Stimulated activated CD4-positive, alpha-beta T cell treated with anti-CD3 and anti-CD28 coated beads, Interleukin-2, amount 100 ng/mL, for 24 hours (primary cell): ENCODE data around the gene KAT6B.
A peak's percentile ranks its signal among the peaks of the same experiment; 100 is the strongest.

ENCODE experiments used
- DNase-seq, 2 donors: peaks; one replicate each; pipeline ENCODE4 v3.0.0-alpha.2; 2020

Gene KAT6B

GRCh38 chr10:75021379-75022249 lies 195.2 kb downstream of the KAT6B start:
- DNase-seq = no peak

GRCh38 chr10:75023074-75023473 lies 196.7 kb downstream of the KAT6B start:
- DNase-seq = no peak

GRCh38 chr10:75024971-75025523 lies 198.6 kb downstream of the KAT6B start:
- DNase-seq = no peak

DNA sequence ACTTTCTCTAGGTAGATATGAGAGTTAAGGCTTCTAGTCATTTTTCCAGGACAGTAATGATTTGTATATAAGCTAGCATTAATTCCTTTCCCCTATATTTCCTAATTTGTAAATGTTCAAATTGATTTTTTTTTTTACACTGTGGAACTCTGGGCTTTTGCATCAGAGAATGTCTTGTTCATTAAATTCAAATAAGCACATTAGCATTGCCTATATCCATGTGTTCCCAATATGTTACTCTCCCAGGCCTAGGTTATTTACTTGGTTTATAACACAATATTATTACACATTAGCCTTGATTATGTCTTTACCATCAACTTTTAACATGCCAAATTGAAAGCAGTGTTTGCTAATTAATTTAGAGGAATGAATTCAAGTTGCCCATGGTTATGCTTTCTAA lies 201.6 kb downstream of the KAT6B start:
- DNase-seq = no peak

DNA sequence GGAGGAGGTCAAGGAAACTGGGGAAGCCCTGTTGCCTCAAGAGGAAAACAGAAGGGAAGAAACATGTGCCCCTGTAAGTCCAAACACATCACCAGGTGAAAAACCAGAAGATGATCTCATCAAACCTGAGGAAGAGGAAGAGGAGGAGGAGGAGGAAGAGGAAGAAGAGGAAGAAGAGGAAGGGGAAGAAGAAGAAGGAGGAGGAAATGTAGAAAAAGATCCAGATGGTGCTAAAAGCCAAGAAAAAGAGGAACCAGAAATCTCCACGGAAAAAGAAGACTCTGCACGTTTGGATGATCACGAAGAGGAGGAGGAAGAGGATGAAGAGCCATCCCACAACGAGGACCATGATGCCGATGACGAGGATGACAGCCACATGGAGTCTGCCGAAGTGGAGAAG lies 202.3 kb downstream of the KAT6B start:
- no peak for DNase-seq

GRCh38 chr10:75029420-75029819 lies 203.0 kb downstream of the KAT6B start:
- DNase-seq = no peak

GRCh38 chr10:75029857-75030256 lies 203.5 kb downstream of the KAT6B start:
- DNase-seq = no peak

DNA sequence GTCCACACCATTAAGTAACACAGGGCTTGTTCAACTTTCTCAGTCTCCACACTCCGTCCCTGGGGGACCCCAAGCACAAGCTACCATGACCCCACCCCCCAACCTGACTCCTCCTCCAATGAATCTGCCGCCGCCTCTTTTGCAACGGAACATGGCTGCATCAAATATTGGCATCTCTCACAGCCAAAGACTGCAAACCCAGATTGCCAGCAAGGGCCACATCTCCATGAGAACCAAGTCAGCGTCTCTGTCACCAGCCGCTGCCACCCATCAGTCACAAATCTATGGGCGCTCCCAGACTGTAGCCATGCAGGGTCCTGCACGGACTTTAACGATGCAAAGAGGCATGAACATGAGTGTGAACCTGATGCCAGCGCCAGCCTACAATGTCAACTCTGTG lies 204.0 kb downstream of the KAT6B start:
- no peak for DNase-seq

- no peak for DNase-seq
Measured at GRCh38 chr10:75032119-75032518, 205.7 kb downstream of the KAT6B start.

DNA sequence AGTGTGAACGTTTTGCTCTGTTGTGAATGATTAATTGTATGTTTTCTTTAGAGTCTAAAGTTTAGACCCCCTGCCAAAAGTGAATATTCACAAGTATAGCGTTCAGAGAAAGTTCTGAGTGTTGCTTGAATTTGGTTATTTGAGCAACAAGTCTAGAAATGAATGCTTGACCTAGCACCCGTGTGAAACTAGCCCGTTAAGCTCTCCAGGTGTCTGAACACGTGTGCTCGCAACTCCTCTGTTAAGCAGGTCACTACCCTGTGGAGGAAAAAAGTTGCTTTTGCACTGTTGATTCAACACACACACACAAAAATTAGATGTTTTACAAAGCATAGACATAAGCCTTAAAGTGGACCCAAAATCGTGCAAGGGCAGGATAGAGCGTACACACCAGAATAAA lies 206.4 kb downstream of the KAT6B start:
- DNase-seq = no peak

DNA sequence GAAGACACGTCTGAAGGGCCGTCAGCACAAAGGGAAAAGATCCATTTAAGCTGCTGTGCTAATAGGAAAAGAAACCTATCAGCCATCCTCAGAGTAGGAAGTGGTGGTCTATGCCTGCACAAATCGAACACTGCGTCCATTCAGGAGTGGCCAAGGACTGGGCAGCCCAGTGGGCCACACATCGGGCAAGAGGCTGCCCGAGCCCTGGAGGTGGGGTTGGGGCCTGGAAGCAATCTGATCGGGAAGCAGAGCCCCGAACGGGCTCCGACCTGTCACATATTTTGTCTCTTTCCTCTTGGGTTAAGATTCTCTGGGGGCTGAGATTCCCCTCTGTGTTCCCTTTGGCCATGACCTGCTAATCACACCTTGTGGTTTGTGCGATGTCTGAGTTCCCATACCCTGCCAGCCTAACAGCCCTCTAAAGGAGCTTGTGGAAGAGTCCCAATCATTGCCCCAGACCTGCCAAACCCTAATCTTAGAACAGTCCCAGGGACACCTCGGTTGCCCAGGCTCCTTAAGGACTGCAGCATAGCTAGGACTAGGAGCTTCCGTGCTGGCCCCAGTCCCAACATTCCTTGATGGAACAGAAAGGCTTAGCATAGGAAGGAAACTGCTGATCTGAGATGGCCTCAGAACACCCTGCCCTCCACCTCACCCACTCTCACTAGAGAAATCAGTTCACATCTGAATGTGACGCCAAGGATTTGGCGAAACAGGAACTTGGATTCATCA lies 207.2 kb downstream of the KAT6B start:
- no peak for DNase-seq

- peak; percentile 55 to 61 for DNase-seq
Measured at GRCh38 chr10:75034131-75034512, 207.7 kb downstream of the KAT6B start.

GRCh38 chr10:75034714-75035258 lies 208.4 kb downstream of the KAT6B start:
- DNase-seq = no peak

DNA sequence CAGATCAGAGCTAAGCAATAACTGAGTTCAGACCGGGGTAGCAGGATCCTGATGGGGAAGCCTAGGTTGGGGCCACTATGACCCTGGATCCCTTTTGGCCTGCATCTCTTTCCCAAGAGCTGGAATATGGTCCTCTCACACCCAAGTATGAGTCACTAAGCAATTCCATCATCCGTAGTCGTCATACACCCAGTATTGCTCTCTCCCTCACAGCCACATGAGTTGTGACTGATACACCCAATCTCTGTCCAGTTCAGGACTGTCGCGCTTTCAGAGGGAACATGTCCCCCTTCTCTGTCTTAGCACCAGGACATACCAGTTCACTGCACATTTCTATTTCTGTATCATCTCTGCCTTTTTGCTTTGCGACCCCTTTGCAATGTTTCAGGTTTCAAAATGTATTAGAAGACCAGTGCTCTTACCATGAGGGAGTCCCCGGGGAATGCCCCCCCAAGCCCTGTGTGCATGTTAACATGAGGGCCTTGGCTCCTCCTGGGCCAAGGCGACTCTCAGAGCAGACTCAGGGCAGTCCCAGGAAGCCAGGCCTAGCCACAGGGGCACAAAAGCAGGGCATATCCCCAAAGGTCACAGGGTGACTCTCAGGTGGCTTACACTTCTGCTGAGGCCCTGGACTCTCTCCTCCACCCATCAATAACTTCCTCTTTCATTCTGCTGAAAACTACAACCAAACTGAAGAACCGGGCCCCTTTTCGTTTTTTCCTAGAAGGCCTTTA lies 209.7 kb downstream of the KAT6B start:
- DNase-seq = peak in 1 of 2 donors; percentile 28

DNA sequence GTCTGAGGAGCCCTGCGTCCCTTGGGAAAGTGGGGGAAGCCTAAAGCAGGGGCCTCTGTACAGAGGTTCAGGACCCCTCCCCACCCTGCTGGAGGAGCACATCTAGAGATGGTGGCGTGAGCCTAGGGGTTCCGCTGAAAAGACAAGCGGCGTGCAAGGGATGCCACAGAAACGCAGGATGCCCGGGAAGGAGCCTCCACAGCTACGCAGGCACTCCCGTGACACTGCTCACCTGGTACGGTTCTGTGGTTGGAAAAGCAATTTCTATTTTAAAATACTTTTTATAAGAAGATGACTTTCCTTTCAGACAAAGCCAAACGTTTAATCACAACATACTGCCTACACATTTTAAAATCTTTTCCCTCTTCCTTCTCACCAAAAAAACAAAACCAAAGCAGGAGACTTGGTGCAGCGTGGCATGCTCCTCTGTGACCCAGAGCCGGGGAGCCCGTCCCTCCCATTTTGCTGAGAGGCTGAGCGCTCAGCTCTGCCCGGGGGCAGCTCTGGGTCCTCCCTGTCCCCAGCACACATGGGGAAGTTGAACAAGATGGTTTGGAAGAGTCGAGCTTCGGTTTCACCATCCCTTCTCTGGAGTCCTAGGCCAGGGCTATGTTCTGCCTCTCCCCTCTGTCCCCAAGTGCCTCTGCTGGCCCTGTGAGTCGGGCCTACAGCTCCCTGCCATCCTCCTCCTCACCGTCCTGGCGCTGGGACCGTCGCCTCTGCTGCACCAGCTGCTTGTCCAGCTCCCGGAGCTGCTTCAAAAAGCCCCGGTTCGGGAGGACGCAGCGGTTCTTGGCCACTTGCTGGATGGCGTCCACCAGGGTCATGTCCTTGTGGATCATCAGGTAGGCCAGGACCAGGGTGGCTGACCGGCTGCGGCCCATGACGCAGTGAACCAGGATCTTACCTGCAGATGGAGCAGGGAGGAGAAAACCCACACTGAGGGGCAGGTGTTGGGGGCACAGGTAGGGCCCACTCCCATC lies 211.1 kb downstream of the KAT6B start:
- DNase-seq = no peak

- DNase-seq = no peak
Measured at GRCh38 chr10:75038335-75038734, 211.9 kb downstream of the KAT6B start.

DNA sequence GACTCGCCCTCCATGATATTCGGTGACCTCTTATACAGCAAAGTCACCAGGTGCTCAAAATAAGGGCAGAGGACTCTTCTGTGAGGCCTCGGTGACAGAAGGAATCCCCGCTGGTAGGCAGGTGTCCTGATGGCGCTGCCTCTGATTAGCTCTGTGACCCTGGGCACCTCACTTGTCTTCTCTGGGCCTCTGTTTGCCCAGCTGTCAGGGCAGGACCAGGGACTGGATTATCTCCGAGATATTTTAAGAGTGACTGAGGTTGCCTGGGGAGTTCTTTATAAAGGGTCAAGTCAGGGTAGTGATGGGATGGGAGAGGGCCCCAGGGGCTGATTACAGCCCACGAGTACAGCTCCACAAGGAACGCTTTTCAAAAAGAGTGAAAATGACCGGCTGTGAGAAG lies 214.2 kb downstream of the KAT6B start:
- no peak for DNase-seq

DNA sequence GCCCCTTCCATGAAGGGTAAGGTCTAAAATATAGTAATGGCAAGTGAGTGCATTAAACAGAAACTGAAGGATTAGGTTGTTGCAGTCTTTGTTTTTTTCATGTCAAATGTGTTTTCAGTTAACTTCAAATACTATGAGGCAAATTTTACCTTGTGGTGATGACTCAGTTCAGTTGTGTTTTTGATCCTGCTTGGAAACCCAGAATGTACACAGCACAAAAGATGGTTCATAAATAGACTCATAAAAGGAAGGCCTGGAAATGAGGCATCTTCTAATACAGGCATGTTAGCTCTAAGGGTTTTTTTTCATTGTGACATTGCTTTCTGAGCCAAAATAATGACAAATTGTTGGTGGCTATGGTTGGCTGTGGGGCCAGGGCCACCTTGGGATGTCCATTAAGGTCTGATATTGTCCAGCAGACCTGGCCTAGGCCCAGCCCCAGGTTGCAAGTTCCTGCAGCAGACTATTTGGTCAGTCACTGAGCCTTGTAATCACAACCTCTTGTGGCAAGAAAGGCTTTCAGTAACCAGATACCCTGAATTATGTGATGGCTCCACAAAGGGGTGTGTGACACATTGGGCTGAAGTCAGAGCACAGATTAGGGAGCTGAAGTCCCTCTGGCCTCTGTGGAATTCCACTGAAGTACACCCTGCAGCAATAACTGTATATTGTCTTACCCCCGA lies 216.0 kb downstream of the KAT6B start:
- no peak for DNase-seq

DNA sequence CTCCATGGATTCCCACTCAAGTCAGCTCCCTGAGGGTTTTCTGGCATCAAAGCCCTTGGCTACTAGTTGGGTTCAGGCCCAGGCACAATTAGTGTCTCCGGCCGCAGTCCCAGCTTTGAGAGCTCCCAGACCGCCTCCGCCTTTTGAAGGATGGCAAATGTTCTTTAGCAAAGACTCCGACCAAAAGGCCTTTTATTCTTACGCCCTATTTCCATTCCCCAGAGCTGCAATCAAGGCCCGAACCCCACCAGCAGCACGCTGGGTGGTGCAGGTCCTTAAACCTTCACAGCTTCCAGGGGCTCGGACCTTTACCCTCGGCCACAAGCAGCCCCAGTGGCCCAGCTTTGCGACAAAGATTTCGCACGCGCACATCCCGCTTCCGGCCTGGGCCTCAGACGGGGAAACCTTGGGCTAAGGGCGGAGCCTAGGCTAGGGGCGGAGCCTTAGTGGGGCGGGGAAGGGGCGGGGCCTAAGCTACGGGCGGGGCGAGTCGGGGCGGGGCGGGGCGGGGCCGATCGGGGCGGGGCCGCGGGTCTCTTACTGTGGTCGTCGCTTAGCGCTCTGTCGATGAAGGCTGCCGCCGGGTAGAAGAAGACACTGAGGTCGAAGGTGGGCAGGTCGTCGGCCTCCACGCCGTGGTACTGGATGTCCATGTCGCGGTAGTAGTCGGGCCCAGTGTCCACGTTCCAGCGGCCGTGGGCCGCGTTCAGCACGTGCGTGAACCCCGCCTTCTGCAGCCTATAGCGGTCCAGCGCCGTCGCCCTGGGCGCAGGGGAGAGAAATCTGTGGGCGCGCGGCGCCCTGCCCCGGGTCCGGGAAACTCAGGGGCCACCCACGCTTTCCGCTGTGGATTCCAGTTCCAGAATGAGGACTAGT lies 217.1 kb downstream of the KAT6B start:
- peak; percentile 33 to 64 for DNase-seq

DNA sequence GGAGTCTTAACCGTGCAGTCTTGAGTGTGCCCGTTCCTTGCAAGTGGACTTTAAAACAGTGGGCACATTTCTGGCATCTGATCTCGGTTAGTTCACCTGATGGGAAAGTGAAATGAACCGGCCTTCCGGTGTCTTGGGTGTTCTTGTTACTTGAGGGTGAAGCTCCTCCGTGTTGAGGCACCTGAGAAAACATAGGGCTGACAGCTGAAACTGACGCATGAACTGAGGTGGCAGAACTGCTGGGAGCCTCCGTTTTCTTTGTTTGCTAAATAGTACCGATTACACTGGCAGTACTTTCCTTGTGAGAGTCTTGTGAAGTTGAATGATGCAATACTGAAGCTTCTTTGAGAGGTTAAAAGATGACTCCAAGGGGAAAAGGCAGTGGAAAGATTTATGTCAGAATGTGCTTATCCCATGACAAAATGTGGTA lies 222.3 kb downstream of the KAT6B start:
- DNase-seq = no peak
